Head of caudate nucleus (tissue), 42 donors: ENCODE results near the gene GPATCH8.
"Not testable (repeated sequence)": the region's sequence is repeated elsewhere in the genome, so short reads cannot be mapped to it uniquely, and the experiment has no call there.

Source experiments
- DNase-seq, 42 donors: peaks; one replicate each; pipeline versions ENCODE4 v3.0.0 to v3.0.0-alpha.2; 2020 to 2021; ENCODE audit warnings: mixed read lengths in 7 of 42
- intact Hi-C: fragments of 100-400 bp; cut with DNase I; formaldehyde crosslinking; loops from one replicate; pipeline ENCODE4 v1.15.0; 2022

The GPATCH8 gene

GRCh38 chr17:44530896-44531418 lies 27.8 kb upstream of the GPATCH8 start:
- no peak for DNase-seq
- intact Hi-C loops: loop anchor here (10.0 kb wide), 1 partner anchor 104 kb away; no protein-coding TSS in a partner anchor

DNA sequence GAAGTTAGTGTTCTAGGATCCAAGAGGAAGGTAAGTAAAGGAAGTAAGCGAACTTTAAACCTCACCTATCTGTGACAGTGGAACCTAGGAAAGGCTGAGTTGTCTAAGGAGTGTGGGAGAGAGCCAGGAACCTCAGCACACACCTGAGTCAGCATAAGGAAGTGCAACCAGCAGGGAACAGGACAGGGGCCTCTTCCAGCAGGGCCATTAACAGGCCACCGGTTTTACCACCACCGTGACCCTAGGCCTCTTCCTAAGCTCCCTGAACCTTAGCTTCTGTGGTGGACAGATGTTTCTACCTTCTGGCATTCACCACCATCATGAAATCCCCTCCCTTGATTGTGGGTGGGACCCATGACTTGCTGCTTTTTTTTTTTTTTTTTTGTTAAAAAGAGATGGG lies 26.7 kb upstream of the GPATCH8 start:
- intact Hi-C loops: loop anchor here (10.0 kb wide), 1 partner anchor 105 kb away; no protein-coding TSS in a partner anchor
- DNase-seq: no peak

GRCh38 chr17:44527954-44528353 lies 24.7 kb upstream of the GPATCH8 start:
- no peak for DNase-seq
- intact Hi-C loops: no loop called here

DNA sequence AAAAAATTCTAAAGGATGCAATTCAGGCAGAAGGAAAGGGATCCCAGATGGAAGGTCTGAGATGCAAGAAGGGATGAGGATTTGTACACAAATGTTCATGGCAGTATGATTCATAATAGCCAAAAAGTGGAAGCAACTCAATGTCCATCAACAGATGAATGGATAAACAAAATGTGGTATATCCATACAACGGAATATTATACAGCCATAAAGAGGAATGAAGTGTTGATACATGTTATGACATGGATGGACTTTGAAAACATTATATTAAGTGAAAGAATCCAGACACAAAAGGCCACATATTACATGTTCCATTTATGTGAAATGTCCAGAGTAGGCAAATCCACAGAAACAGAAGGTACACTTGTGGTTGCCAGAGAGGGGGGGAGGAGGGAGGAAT lies 23.9 kb upstream of the GPATCH8 start:
- intact Hi-C loops: no loop called here
- no peak for DNase-seq

DNA sequence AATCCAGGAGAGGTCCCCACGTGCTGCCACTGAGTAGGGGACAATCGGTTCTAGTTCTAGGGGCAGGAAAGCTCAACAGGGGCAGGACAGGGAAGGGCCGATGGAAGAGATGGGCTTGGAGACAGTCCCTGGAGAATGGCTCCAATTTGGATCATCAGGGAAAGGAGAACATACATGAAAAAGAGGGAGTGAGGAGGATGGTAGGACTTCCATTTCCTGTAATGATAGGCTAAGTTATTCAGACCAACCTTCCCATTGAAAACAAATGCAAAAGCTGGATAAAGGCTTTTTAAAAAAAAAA lies 20.4 kb upstream of the GPATCH8 start:
- intact Hi-C loops: no loop called here
- DNase-seq: no peak

GRCh38 chr17:44522883-44523671 lies 19.9 kb upstream of the GPATCH8 start:
- peak in 14 of 42 donors; percentile 6 to 49 (median 36) for DNase-seq
- intact Hi-C loops: no loop called here

DNA sequence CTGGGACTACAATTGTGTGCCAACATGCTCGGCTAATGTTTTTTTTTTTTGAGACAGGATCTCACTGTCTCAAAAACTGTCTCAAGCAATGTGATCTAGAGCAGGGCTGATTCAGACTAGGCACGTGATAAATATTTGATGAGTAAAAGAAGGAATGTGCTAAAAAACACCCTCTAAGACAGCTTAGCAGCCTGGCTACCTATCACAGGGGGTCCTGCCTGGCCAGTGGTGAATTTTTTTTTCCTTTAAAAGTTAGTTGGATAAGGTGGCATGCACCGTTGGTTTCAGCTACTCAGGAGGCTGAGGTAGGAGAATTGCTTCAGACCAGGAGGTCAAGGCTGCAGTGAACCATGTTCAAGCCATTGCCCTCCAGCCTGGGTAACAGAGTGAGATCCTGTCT lies 14.8 kb upstream of the GPATCH8 start:
- intact Hi-C loops: no loop called here
- DNase-seq: no peak

- DNase-seq, intact Hi-C loops: not testable (repeated sequence)
These were observed 8.3 kb upstream of the GPATCH8 start for GRCh38 chr17:44511241-44512134.

GRCh38 chr17:44506939-44507604 lies 3.9 kb upstream of the GPATCH8 start:
- intact Hi-C loops, DNase-seq: not testable (repeated sequence)

DNA sequence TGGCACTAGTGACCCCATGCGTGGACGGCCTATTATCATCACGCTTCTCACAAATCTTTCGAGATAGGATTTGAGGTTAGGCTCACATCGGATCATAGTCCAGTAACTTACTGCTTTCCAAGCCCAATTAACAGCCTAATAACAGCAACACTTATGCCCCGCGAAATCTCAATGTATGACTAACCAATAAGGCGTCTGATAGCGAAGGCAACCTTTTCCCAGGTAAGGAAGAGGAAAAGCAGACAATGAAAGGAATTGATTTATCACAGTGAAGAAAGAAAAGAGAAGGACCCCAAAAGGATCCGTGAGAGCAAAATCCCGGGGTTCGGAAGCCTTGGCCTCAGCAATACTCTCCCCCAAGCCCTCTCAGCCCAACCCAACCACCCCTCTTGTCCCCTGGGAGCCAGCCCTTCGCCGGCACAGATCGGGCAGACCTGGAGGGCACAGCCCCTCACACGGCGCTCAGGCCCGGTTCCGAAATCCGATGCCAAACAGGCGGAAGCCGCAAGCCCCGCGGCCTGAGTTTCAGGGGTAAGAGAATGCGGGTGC lies 534 bp downstream of the GPATCH8 start:
- intact Hi-C loops: no loop called here
- peak in 14 of 42 donors; percentile 3 to 59 (median 26) for DNase-seq

DNA sequence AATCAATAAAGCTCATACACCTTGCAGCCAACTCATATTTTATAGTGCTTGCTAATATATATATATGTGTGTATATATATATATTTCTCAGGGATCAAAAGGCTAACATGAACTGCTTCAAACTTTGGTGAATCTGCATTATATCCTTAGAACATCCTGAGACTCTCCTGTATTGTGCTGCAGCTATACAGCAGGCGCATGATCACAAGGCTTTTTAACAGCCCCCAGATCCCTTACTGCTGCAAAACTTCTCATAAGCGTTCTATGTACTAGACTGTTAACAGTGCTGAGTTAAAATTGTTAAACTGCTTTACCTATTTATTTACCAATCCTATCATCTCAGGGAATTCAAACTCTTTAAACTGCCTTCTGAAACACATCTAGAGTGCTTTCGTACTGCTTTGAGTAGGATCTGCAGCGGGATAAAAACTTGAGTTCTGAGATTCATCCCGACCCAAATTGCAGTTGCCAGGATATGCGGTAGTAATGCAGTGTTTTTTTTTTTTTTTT lies 1.3 kb downstream of the GPATCH8 start:
- intact Hi-C loops: no loop called here
- DNase-seq: peak in 1 of 42 donors; percentile 11

- intact Hi-C loops: no loop called here
- no peak for DNase-seq
These were observed 3.5 kb downstream of the GPATCH8 start for GRCh38 chr17:44499722-44500121.

DNA sequence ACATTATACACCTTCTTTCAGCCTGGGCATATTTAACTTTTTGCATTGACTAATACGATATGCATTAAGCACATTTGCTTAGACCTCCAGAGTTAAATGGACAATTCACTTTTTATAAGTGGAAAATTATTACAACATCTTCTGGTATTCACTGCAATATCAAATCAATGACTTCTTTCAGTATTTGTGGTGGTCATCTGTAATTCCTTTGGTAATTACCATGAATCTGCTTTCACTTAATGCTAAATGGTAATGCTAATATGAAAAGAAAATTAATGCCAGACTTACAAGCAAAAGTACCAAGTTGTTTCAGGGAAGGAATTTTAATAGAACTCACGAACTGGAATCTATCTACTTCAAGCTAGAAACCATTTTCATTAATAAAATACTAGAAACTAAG lies 6.4 kb downstream of the GPATCH8 start:
- intact Hi-C loops: no loop called here
- DNase-seq: no peak

DNA sequence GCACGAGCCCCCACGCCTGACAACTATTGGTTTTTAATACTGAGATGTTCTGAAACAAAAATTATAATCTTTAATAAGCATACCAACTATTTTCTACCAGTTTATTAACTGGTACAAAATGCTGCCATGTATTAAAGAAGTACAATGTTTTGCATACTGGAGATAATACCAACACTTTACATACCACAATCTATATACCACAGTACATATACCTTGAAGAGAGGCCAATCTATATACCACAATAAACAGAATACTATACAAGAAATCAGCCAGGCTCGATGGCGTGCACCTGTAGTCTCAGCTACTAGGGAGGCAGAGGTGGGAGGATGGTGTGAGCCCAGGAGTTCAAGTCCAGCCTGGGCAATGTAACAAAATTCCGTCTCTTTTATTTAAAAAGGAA lies 9.9 kb downstream of the GPATCH8 start:
- no peak for DNase-seq
- intact Hi-C loops: no loop called here

GRCh38 chr17:44492706-44493272 lies 10.4 kb downstream of the GPATCH8 start:
- DNase-seq: peak in 10 of 42 donors; percentile 5 to 49 (median 26)

GRCh38 chr17:44489581-44489980 lies 13.6 kb downstream of the GPATCH8 start:
- no peak for DNase-seq

More at GRCh38 chr17:44492706-44493272, 10.4 kb downstream of the GPATCH8 start:
- intact Hi-C loops: no loop called here

GRCh38 chr17:44487170-44487569 lies 16.0 kb downstream of the GPATCH8 start:
- intact Hi-C loops: no loop called here
- no peak for DNase-seq

More at GRCh38 chr17:44489581-44489980, 13.6 kb downstream of the GPATCH8 start:
- intact Hi-C loops: no loop called here

- intact Hi-C loops: no loop called here
- no peak for DNase-seq
These were observed 29.8 kb downstream of the GPATCH8 start for GRCh38 chr17:44473367-44473766.

DNA sequence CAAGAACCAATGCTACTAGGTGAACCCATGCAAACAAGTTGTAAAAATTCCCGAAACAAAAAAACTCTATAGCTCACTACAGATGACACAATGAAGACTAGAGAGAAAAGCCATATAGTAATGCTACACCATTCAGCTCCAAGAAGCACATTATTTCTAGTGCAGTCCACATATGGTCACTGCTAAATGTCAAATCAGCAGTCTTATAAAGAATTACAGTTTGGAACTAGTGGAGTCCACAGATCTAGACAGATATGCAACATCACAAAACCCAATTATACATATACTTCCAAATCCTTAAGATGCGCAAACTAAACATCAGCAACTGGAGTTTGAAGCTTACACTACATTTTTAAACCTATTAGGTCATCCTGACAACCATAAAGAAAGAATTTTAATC lies 33.5 kb downstream of the GPATCH8 start:
- intact Hi-C loops: no loop called here
- no peak for DNase-seq
